Smooth muscle cell (in vitro differentiated cells): ENCODE measurements around the gene RAB8B. TPM values are rescaled to one million over a fixed set of nuclear protein-coding genes. Genes with fewer than 3 reads are reported as not detected.

Experiments used
- DNase-seq: peaks from one replicate; lab custom pipeline; 2025; ENCODE audit not compliant: unreplicated experiment; lab: John Stamatoyannopoulos, UW
- H2AFZ ChIP-seq: fragments of 200-600 bp; sonication (generic); 2 replicates; pipeline ENCODE4 v1.6.0; 2016; ENCODE audit warnings: antibody characterized with exemption, low read depth, mild to moderate bottlenecking
- H3F3A ChIP-seq: fragments of 200-600 bp; sonication (generic); 2 replicates; pipeline ENCODE4 v1.6.0; 2017; ENCODE audit warnings: antibody characterized with exemption, low read depth
- H3K27ac ChIP-seq: fragments of 200-600 bp; sonication (generic); 2 replicates; pipeline ENCODE4 v1.5.1; 2016; ENCODE audit warnings: low read depth, mild to moderate bottlenecking
- H3K27me3 ChIP-seq: fragments of 200-600 bp; sonication (generic); 2 replicates; pipeline ENCODE4 v1.6.1; 2016; ENCODE audit warnings: low read depth, mild to moderate bottlenecking
- H3K36me3 ChIP-seq: fragments of 200-600 bp; sonication (generic); 2 replicates; pipeline ENCODE4 v1.5.1; 2016; ENCODE audit warnings: low read depth
- H3K4me1 ChIP-seq: fragments of 200-600 bp; sonication (generic); 2 replicates; pipeline ENCODE4 v1.5.1; 2016; ENCODE audit warnings: low read depth
- H3K4me2 ChIP-seq: fragments of 200-600 bp; sonication (generic); 2 replicates; pipeline ENCODE4 v1.6.0; 2016; ENCODE audit warnings: mild to moderate bottlenecking
- H3K4me3 ChIP-seq: fragments of 200-600 bp; sonication (generic); 2 replicates; pipeline ENCODE4 v1.5.1; 2016; ENCODE audit warnings: mild to moderate bottlenecking
- H3K79me2 ChIP-seq: fragments of 200-600 bp; sonication (generic); 2 replicates; pipeline ENCODE4 v1.6.0; 2016; ENCODE audit warnings: low read depth, mild to moderate bottlenecking
- H3K9ac ChIP-seq: fragments of 200-600 bp; sonication (generic); 2 replicates; pipeline ENCODE4 v1.6.0; 2016; ENCODE audit warnings: low read depth
- H3K9me3 ChIP-seq: fragments of 200-600 bp; sonication (generic); replicated peaks from 2 replicates; pipeline ENCODE4 v1.5.1; 2016; ENCODE audit warnings: low read depth
- H4K20me1 ChIP-seq: fragments of 200-600 bp; sonication (generic); 2 replicates; pipeline ENCODE4 v1.6.0; 2016; ENCODE audit warnings: low read depth
- CTCF ChIP-seq: fragments of 200-600 bp; sonication (generic); IDR thresholded peaks from 2 replicates; pipeline ENCODE4 v1.5.1; 2017; ENCODE audit warnings: borderline replicate concordance, mild to moderate bottlenecking, antibody characterized with exemption; ENCODE audit not compliant: insufficient read depth, poor library complexity, severe bottlenecking
- WGBS: methylation state at CpG from one replicate; pipeline ENCODE4 v1.1.7; 2016; ENCODE audit warnings: low lambda C conversion rate; 5-methylcytosine and 5-hydroxymethylcytosine counted together
- polyA plus RNA-seq: library from polyadenylated mRNA; unstranded; fragments of >200 nt; fragmentation: Nextera tagmentation; extraction: Ambion mirVana; gene quantifications from 2 replicates; pipeline ENCODE4 v1.2.1, GENCODE V29; 2016
- total RNA-seq: library from RNA; depleted of rRNA; stranded (reverse); fragments of >200 nt; gene quantifications from 2 replicates; pipeline ENCODE4 v1.2.3, GENCODE V29; 2014

Gene RAB8B
- total and polyA plus RNA-seq, 2 experiments from 2014 or later = 11.5 to 34.7 TPM

- H3F3A ChIP-seq = peaks cover 12% of the 10 kb centered on the region
- H3K4me2 ChIP-seq = no peak overlapping the region
- no peak for TF ChIP-seq CTCF
- H2AFZ ChIP-seq = no peak overlapping the region
- no peaks in the 10 kb centered on the region for H3K27me3 ChIP-seq
- no peaks in the 10 kb centered on the region for H3K79me2 ChIP-seq
- H3K4me3 ChIP-seq = no peak overlapping the region
- 92% methylated on average over 2 of the region's 2 CpGs for WGBS
- H3K9me3 ChIP-seq = no peaks in the 10 kb centered on the region
- no peaks in the 10 kb centered on the region for H3K36me3 ChIP-seq
- peaks cover 22% of the 10 kb centered on the region for H3K4me1 ChIP-seq
- no peak overlapping the region for H3K27ac ChIP-seq
- no peak overlapping the region for H3K9ac ChIP-seq
- DNase-seq = no peak
- no peaks in the 10 kb centered on the region for H4K20me1 ChIP-seq
Observed at GRCh38 chr15:63254991-63255390, 65.6 kb downstream of the RAB8B start.

- H3K27ac ChIP-seq = no peak overlapping the region
- no peaks in the 10 kb centered on the region for H3K79me2 ChIP-seq
- no peaks in the 10 kb centered on the region for H3K36me3 ChIP-seq
- WGBS = 50% methylated on average over 1 of the region's 1 CpG
- H3K4me3 ChIP-seq = no peak overlapping the region
- no peak overlapping the region for H3K9ac ChIP-seq
- H2AFZ ChIP-seq = no peak overlapping the region
- TF ChIP-seq CTCF = no peak
- no peaks in the 10 kb centered on the region for H4K20me1 ChIP-seq
- H3K9me3 ChIP-seq = no peaks in the 10 kb centered on the region
- peaks cover 22% of the 10 kb centered on the region for H3K4me1 ChIP-seq
- no peak for DNase-seq
- H3K27me3 ChIP-seq = no peaks in the 10 kb centered on the region
- H3K4me2 ChIP-seq = no peak overlapping the region
- H3F3A ChIP-seq = peaks cover 12% of the 10 kb centered on the region
Observed at GRCh38 chr15:63255489-63255990, 66.1 kb downstream of the RAB8B start.

- no peaks in the 10 kb centered on the region for H3K79me2 ChIP-seq
- peaks cover 22% of the 10 kb centered on the region for H3K4me1 ChIP-seq
- no peaks in the 10 kb centered on the region for H3K9me3 ChIP-seq
- peaks cover 4% of the 10 kb centered on the region for H3F3A ChIP-seq
- TF ChIP-seq CTCF = no peak
- no peak overlapping the region for H3K4me3 ChIP-seq
- no peak overlapping the region for H2AFZ ChIP-seq
- H3K27ac ChIP-seq = peak overlapping the region; percentile 33
- WGBS = 4% methylated on average over 5 of the region's 5 CpGs
- no peak overlapping the region for H3K9ac ChIP-seq
- H3K36me3 ChIP-seq = no peaks in the 10 kb centered on the region
- no peak for DNase-seq
- H4K20me1 ChIP-seq = no peaks in the 10 kb centered on the region
- peak overlapping the region; percentile 56 for H3K4me2 ChIP-seq
- H3K27me3 ChIP-seq = no peaks in the 10 kb centered on the region
Observed at GRCh38 chr15:63256433-63257274, 67.2 kb downstream of the RAB8B start.

- Histone ChIP-seq H3K4me2 (no peak overlapping the region), H2AFZ (no peak overlapping the region), H3K9ac (no peak overlapping the region), H4K20me1 (no peaks in the 10 kb centered on the region), H3F3A (peaks cover 4% of the 10 kb centered on the region), H3K79me2 (no peaks in the 10 kb centered on the region), H3K36me3 (no peaks in the 10 kb centered on the region), H3K4me1 (peaks cover 22% of the 10 kb centered on the region), H3K27ac (no peak overlapping the region), H3K27me3 (no peaks in the 10 kb centered on the region), H3K4me3 (no peak overlapping the region), H3K9me3 (no peaks in the 10 kb centered on the region)
- 98% methylated on average over 2 of the region's 2 CpGs for WGBS
- no peak for TF ChIP-seq CTCF
- DNase-seq = no peak
Observed at GRCh38 chr15:63258658-63259057, 69.3 kb downstream of the RAB8B start.
